Right lobe of liver (tissue), 6 donors: ENCODE data around the gene MS4A18. TPM values are rescaled to one million over a fixed set of nuclear protein-coding genes. Genes with fewer than 3 reads are reported as not detected.

Experiments
- ATAC-seq, 4 donors: fragments of 200-7000 bp; cut with Tn5 transposase; one replicate each; pipeline ENCODE4 v1.9.1; 2020; ENCODE audit warnings: mild to moderate bottlenecking in 4 of 4, moderate library complexity in 4 of 4
- DNase-seq, 3 donors: peaks; one replicate each; pipeline ENCODE4 v3.0.0-alpha.2; 2020
- H3K27ac ChIP-seq, 3 donors: fragments of 200-600 bp; one replicate each; pipeline ENCODE4 v1.8.0; 2022
- H3K27me3 ChIP-seq, 2 donors: fragments of 200-600 bp; one replicate each; pipeline ENCODE4 v1.8.0; 2022
- H3K36me3 ChIP-seq, 4 donors: fragments of 200-600 bp; sonication (generic) in 1 of 4; one replicate each; pipeline versions ENCODE4 v1.5.1 to v1.8.0; 2017 to 2022; ENCODE audit warnings: control low read depth in 1 of 4
- H3K4me1 ChIP-seq, 4 donors: fragments of 200-600 bp; sonication (generic) in 1 of 4; one replicate each; pipeline versions ENCODE4 v1.5.1 to v1.8.0; 2017 to 2022; ENCODE audit warnings: control low read depth in 1 of 4
- H3K4me3 ChIP-seq, 3 donors: fragments of 200-600 bp; one replicate each; pipeline ENCODE4 v1.8.0; 2022
- H3K9me3 ChIP-seq, 4 donors: fragments of 200-600 bp; sonication (generic) in 1 of 4; one replicate each; pipeline versions ENCODE4 v1.5.1 to v1.8.0; 2017 to 2022; ENCODE audit warnings: control low read depth in 1 of 4
- CTCF ChIP-seq, 4 donors: fragments of 200-600 bp in 3 of 4; fragments of 450-650 bp in 1 of 4; IDR thresholded peaks; one replicate each; pipeline versions ENCODE4 v1.5.1 to v1.8.0; 2016 to 2022; ENCODE audit warnings: antibody characterized with exemption in 4 of 4, mild to moderate bottlenecking in 2 of 4
- POLR2A ChIP-seq: fragments of 450-650 bp; IDR thresholded peaks from one replicate; pipeline ENCODE4 v1.6.1; 2017; ENCODE audit warnings: antibody characterized with exemption, mild to moderate bottlenecking
- WGBS: methylation state at CpG from one replicate; pipeline ENCODE4 v1.1.6; 2018; ENCODE audit warnings: low coverage, low lambda C conversion rate; ENCODE audit not compliant: insufficient coverage; ENCODE audit errors: missing lambda C conversion rate; 5-methylcytosine and 5-hydroxymethylcytosine counted together
- intact Hi-C, 2 donors: fragments of 100-400 bp; cut with DNase I; formaldehyde crosslinking; loops; one replicate each; pipeline versions ENCODE4 v1.11.2 to v1.14.1; 2022
- total RNA-seq, 6 experiments: library from RNA; depleted of rRNA in 2 of 6; stranded (reverse); fragments of >200 nt in 2 of 6; fragmentation: NEBNext Ultra II Directional in 3 of 6; extraction: Animal tissue kit (Norgen Biotek cat#: 25700) in 3 of 6; gene quantifications; one replicate each; pipeline versions ENCODE4 v1.1.0 to v1.2.4, GENCODE V29; 2016 to 2023
- donor health status: DM: no; HTN: yes; CAD: no.
- donor health status: DM: no; HTN: no; CAD: no.
- donor health status: DM: no; HTN: no; CAD: no.
- donor health status: DM: no; HTN: yes; CAD: no.
- donor health status: DM: no; HTN: yes; CAD: no.

The MS4A18 gene
- total RNA-seq, 6 experiments from 2014 or later = not detected

- Histone ChIP-seq H3K27me3 (no peaks in the 10 kb centered on the region), H3K4me3 (no peak overlapping the region), H3K27ac (no peak overlapping the region), H3K9me3 (no peaks in the 10 kb centered on the region), H3K4me1 (no peaks in the 10 kb centered on the region), H3K36me3 (no peaks in the 10 kb centered on the region)
- no peak for DNase-seq
- intact Hi-C loops = no loop called here
- TF ChIP-seq CTCF (IDR thresholded peaks at IDR 0.05) (no peak), POLR2A (no peak)
- no peak for ATAC-seq
Measured at GRCh38 chr11:60780774-60781173, 56.3 kb downstream of the MS4A18 start.

GRCh38 chr11:60781286-60781980, 56.9 kb downstream of the MS4A18 start:
- Histone ChIP-seq H3K36me3 (no peaks in the 10 kb centered on the region), H3K4me1 (no peaks in the 10 kb centered on the region), H3K27me3 (no peaks in the 10 kb centered on the region), H3K9me3 (no peaks in the 10 kb centered on the region), H3K4me3 (no peak overlapping the region), H3K27ac (no peak overlapping the region)
- intact Hi-C loops = no loop called here
- no peak for TF ChIP-seq CTCF (IDR thresholded peaks at IDR 0.05)
- TF ChIP-seq POLR2A = no peak
- 58% methylated on average over 7 of the region's 7 CpGs for WGBS
- DNase-seq (no peak), ATAC-seq (no peak)

GRCh38 chr11:60781981-60782316, 57.4 kb downstream of the MS4A18 start:
- Histone ChIP-seq H3K27ac (no peak overlapping the region), H3K36me3 (no peaks in the 10 kb centered on the region), H3K9me3 (no peaks in the 10 kb centered on the region), H3K4me1 (no peaks in the 10 kb centered on the region), H3K4me3 (no peak overlapping the region), H3K27me3 (no peaks in the 10 kb centered on the region)
- intact Hi-C loops = no loop called here
- DNase-seq (no peak), ATAC-seq (no peak)
- TF ChIP-seq CTCF (IDR thresholded peaks at IDR 0.05) = no peak
- no peak for TF ChIP-seq POLR2A
- 86% methylated on average over 4 of the region's 4 CpGs for WGBS

- Histone ChIP-seq H3K4me3 (no peak overlapping the region), H3K4me1 (no peaks in the 10 kb centered on the region), H3K9me3 (no peaks in the 10 kb centered on the region), H3K27ac (no peak overlapping the region), H3K36me3 (no peaks in the 10 kb centered on the region), H3K27me3 (no peaks in the 10 kb centered on the region)
- 65% methylated on average over 10 of the region's 12 CpGs for WGBS
- TF ChIP-seq CTCF (IDR thresholded peaks at IDR 0.05) (no peak), POLR2A (no peak)
- no peak for ATAC-seq
- intact Hi-C loops = no loop called here
- no peak for DNase-seq
Measured at GRCh38 chr11:60782393-60783140, 58.0 kb downstream of the MS4A18 start.
